ENCODE data around the gene ADAMTS14.

DNA sequence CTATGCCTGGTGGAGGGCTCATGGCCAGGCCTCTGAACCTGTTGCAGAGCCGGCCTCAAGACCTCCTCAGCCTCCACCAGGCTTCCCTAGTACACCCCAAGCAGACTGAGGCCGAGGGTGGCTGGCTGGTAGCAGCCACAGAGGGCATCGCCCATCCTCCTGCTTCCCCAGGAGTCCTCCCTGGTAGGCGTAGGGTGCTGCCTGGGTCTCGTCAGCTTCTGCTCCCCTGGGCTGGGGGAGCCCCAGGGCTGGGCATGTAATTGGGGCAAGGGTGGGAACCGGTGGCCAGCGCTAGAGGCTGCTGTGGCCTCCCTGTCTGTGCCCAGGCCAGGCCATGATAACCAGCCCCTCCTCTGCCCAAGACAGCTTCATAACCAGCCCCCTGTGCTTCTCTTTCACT lies 80.3 kb downstream of the ADAMTS14 start:
- TF ChIP-seq, protein P1, sequence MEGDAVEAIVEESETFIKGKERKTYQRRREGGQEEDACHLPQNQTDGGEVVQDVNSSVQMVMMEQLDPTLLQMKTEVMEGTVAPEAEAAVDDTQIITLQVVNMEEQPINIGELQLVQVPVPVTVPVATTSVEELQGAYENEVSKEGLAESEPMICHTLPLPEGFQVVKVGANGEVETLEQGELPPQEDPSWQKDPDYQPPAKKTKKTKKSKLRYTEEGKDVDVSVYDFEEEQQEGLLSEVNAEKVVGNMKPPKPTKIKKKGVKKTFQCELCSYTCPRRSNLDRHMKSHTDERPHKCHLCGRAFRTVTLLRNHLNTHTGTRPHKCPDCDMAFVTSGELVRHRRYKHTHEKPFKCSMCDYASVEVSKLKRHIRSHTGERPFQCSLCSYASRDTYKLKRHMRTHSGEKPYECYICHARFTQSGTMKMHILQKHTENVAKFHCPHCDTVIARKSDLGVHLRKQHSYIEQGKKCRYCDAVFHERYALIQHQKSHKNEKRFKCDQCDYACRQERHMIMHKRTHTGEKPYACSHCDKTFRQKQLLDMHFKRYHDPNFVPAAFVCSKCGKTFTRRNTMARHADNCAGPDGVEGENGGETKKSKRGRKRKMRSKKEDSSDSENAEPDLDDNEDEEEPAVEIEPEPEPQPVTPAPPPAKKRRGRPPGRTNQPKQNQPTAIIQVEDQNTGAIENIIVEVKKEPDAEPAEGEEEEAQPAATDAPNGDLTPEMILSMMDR (IDR thresholded peaks at IDR 0.05) = no peak
- TF ChIP-seq POLR2A (IDR thresholded peaks at IDR 0.05) = no peak

All from adrenal gland (tissue), 5 donors.